Psoas muscle (tissue), 8 donors: ENCODE results near the gene DNAJA2. TPM values are rescaled to one million over a fixed set of nuclear protein-coding genes. Genes with fewer than 3 reads are reported as not detected.
"Not testable (repeated sequence)": the region's sequence is repeated elsewhere in the genome, so short reads cannot be mapped to it uniquely, and the experiment has no call there.

Source experiments
- ATAC-seq, 4 donors: fragments of 200-7000 bp; cut with Tn5 transposase; one replicate each; pipeline ENCODE4 v1.9.1; 2020; ENCODE audit warnings: moderate library complexity in 3 of 4, mild to moderate bottlenecking in 2 of 4
- DNase-seq, 2 donors: peaks; one replicate each; pipeline ENCODE4 v3.0.0-alpha.2; 2020
- H3K27ac ChIP-seq: fragments of 200-600 bp; one replicate; pipeline ENCODE4 v1.8.0; 2022
- H3K27me3 ChIP-seq, 3 donors: fragments of 200-600 bp in 1 of 3; one replicate each; pipeline versions ENCODE4 v1.6.1 to v1.8.0; 2013 to 2022; ENCODE audit warnings: low read length in 2 of 3, mild to moderate bottlenecking in 2 of 3, moderate library complexity in 1 of 3; ENCODE audit not compliant: insufficient read depth in 3 of 3
- H3K36me3 ChIP-seq, 2 donors: fragments of 200-600 bp in 1 of 2; one replicate each; pipeline versions ENCODE4 v1.6.1 to v1.8.0; 2013 to 2022; ENCODE audit warnings: low read depth in 1 of 2, mild to moderate bottlenecking in 1 of 2, moderate library complexity in 1 of 2; ENCODE audit not compliant: insufficient read depth in 1 of 2
- H3K4me1 ChIP-seq: fragments of 200-600 bp; one replicate; pipeline ENCODE4 v1.8.0; 2022
- H3K4me3 ChIP-seq: fragments of 200-600 bp; one replicate; pipeline ENCODE4 v1.8.0; 2022; ENCODE audit warnings: mild to moderate bottlenecking
- H3K9me3 ChIP-seq: fragments of 200-600 bp; one replicate; pipeline ENCODE4 v1.8.0; 2022
- WGBS, 3 donors: extraction: QIAGEN DNeasy Blood & Tissue Kit; methylation state at CpG; one replicate each; pipeline versions ENCODE4 v1.1.6 to v1.1.7; 2013; 5-methylcytosine and 5-hydroxymethylcytosine counted together
- intact Hi-C, 2 donors: fragments of 100-400 bp; cut with DNase I; formaldehyde crosslinking; loops; one replicate each; pipeline versions ENCODE4 v1.11.0 to v1.14.2; 2022
- polyA plus RNA-seq, 3 donors: library from polyadenylated mRNA; stranded (reverse); fragments of 200-250 nt; gene quantifications; one replicate each; pipeline ENCODE4 v1.2.3, GENCODE V29; 2013
- total RNA-seq, 4 donors: library from RNA; stranded (reverse); fragmentation: NEBNext Ultra II Directional in 2 of 4; extraction: Animal tissue kit (Norgen Biotek cat#: 25700) in 2 of 4; gene quantifications; one replicate each; pipeline versions ENCODE4 v1.2.1 to v1.2.4, GENCODE V29; 2021 to 2023
- TF ChIP-seq, protein P1 (sequence below): fragments of 200-600 bp; IDR thresholded peaks from one replicate; pipeline ENCODE4 v1.8.0; 2022; ENCODE audit warnings: antibody characterized with exemption
- donor health status: healthy with polysubstance abuse.
- donor health status: DM: no; HTN: no; CAD: no; lungs with moderate emphysema.
- donor health status: Bipolar disorder and iron deficiency.
- donor health status: healthy.
- donor health status: DM: yes; HTN: yes; CAD: no.
- donor health status: DM: no; HTN: no; CAD: no.
- donor health status: DM: no; HTN: no; CAD: no.
- donor health status: DM: yes; HTN: yes; CAD: no.

DNAJA2 gene
- total and polyA plus RNA-seq, 7 donors, result 64.3 to 96.4 (median 78.1) TPM

DNA sequence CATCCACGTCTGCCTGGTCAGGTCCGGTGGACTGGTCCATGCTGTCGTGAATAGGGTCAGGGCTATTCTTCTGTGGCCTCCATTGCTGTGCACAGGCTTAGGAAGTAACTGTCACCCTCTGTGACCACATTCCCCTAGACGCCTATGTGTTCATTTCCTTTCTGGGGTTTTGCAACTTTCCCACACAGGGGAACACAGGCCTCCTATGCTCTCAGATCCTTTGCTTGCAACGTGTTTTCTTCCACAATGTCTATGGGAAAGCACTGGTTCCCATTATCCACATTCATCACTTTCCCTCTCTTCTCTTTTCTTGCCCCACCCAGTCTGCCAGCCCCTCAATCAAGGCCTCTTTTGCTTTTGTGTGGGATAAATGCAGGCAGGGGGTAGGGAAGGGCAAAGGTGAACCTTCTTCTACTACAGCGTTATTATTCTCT is 43.2 kb upstream of the DNAJA2 start:
- Histone ChIP-seq H3K27me3 (no peaks in the 10 kb centered on the region), H3K4me1 (no peaks in the 10 kb centered on the region), H3K27ac (no peak overlapping the region), H3K4me3 (no peak overlapping the region), H3K9me3 (no peaks in the 10 kb centered on the region), H3K36me3 (no peaks in the 10 kb centered on the region)
- intact Hi-C loops, result no loop called here
- TF ChIP-seq, protein P1, sequence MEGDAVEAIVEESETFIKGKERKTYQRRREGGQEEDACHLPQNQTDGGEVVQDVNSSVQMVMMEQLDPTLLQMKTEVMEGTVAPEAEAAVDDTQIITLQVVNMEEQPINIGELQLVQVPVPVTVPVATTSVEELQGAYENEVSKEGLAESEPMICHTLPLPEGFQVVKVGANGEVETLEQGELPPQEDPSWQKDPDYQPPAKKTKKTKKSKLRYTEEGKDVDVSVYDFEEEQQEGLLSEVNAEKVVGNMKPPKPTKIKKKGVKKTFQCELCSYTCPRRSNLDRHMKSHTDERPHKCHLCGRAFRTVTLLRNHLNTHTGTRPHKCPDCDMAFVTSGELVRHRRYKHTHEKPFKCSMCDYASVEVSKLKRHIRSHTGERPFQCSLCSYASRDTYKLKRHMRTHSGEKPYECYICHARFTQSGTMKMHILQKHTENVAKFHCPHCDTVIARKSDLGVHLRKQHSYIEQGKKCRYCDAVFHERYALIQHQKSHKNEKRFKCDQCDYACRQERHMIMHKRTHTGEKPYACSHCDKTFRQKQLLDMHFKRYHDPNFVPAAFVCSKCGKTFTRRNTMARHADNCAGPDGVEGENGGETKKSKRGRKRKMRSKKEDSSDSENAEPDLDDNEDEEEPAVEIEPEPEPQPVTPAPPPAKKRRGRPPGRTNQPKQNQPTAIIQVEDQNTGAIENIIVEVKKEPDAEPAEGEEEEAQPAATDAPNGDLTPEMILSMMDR, result no peak
- 69 to 77% (median 70%) methylated on average over 6 of the region's 6 CpGs for WGBS, 3 donors
- DNase-seq, result no peak
- no peak for ATAC-seq

DNA sequence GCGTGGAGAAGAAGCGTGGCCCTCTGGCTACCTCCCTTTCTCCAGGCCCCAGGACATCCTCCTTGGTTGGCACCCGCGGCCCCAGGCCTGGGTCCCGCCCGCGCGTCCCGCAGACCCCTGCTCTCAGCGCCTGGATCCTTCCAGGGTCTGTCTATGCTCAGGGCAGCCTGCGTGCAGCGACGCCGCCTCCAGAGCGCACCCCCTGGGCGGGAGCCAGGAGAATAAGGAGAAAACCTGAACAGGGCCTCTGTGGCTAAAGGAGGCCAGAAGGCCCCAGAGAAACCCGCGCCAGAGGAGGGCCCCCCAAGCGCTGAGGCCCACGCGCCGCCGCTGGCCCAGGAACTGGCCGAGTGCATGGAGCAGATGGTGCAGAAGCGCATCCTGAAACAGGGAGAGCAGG is 40.4 kb upstream of the DNAJA2 start:
- no peak overlapping the region for H3K4me3 ChIP-seq

DNA sequence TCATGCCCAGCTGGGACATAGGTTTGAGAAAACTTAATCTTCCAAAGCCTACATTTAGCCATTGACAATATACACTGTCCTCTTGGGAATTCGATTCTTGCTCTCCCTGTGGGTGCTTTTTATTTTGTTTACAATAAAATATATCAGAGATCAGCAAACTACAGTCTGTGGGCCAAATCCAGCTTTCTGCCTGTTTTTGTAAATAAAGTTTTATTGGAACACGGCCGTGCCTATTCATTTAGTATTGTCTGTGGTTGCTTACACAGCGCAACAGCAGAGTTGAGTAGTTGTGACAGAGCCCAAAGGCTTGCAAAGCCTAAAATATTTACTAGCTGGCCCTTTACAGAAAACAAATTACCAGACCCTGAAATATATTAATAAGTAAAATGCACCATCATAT is 39.7 kb upstream of the DNAJA2 start:
- no peak for DNase-seq
- Histone ChIP-seq H3K4me1 (no peaks in the 10 kb centered on the region), H3K27ac (no peak overlapping the region), H3K9me3 (no peaks in the 10 kb centered on the region), H3K36me3 (no peaks in the 10 kb centered on the region), H3K4me3 (no peak overlapping the region), H3K27me3 (no peaks in the 10 kb centered on the region)
- WGBS, 3 donors, result 94% methylated on average over 4 of the region's 4 CpGs
- TF ChIP-seq, protein P1, result no peak
- ATAC-seq, result no peak
- intact Hi-C loops, result no loop called here

More for the DNA sequence above, 40.4 kb upstream of the DNAJA2 start:
- H3K27ac ChIP-seq, result no peak overlapping the region
- H3K4me1 ChIP-seq, result no peaks in the 10 kb centered on the region
- DNase-seq (no peak), ATAC-seq (no peak)
- TF ChIP-seq, protein P1, result no peak
- WGBS, 3 donors, result 80 to 86% (median 82%) methylated on average over 25 of the region's 25 CpGs
- H3K27me3 ChIP-seq, result no peaks in the 10 kb centered on the region
- H3K36me3 ChIP-seq, result no peaks in the 10 kb centered on the region
- no peaks in the 10 kb centered on the region for H3K9me3 ChIP-seq
- intact Hi-C loops, result no loop called here

- ATAC-seq, H3K9me3 ChIP-seq, H3K27me3 ChIP-seq, DNase-seq, intact Hi-C loops, H3K36me3 ChIP-seq, H3K4me1 ChIP-seq, H3K27ac ChIP-seq, H3K4me3 ChIP-seq: not testable (repeated sequence)
- WGBS, 3 donors, result 73 to 79% (median 75%) methylated on average over 2 of the region's 2 CpGs
Observed at GRCh38 chr16:47010812-47011211, 37.3 kb upstream of the DNAJA2 start.

DNA sequence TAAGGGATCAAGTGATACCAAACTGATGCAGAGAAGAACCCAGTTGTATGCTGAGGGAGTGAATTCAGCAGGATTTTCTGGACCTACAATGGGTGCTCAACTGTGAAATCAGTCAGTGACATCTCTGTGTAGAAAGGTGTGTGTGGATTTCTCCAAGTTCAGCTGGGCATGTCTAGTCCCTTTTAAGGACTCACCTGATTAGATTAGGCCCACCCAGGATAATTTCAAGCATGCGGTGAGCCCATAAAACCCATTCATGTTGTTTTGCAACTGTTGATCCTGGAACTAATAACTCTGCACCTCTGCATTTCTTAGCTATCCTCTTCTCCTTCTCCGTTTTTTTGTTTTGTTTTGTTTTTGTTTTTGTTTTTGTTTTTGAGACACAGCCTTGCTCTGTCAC is 35.1 kb upstream of the DNAJA2 start:
- no peak for ATAC-seq
- H3K9me3 ChIP-seq, result no peaks in the 10 kb centered on the region

More for the DNA sequence above, 35.1 kb upstream of the DNAJA2 start:
- TF ChIP-seq, protein P1, result no peak
- H3K36me3 ChIP-seq, result no peaks in the 10 kb centered on the region
- no peak overlapping the region for H3K4me3 ChIP-seq
- H3K27ac ChIP-seq, result no peak overlapping the region
- H3K4me1 ChIP-seq, result no peaks in the 10 kb centered on the region
- intact Hi-C loops, result no loop called here
- no peaks in the 10 kb centered on the region for H3K27me3 ChIP-seq
- no peak for DNase-seq
- 83 to 85% (median 84%) methylated on average over 2 of the region's 2 CpGs for WGBS, 3 donors
